HepG2 (cell line): ENCODE measurements around the gene DPEP2NB. TPM values are rescaled to one million over a fixed set of nuclear protein-coding genes. Genes with fewer than 3 reads are reported as not detected.

ENCODE experiments used
- ESRRA ChIP-seq: sonication (generic); formaldehyde crosslinking; IDR thresholded peaks from 2 replicates; pipeline ENCODE4 v1.5.1; 2020; ENCODE audit warnings: mild to moderate bottlenecking, low read depth, missing genetic modification reagents
- IKZF1 ChIP-seq: fragments of 450-650 bp; IDR thresholded peaks from 2 replicates; pipeline ENCODE4 v1.7.1; 2016
- KAT7 ChIP-seq: IDR thresholded peaks from 2 replicates; pipeline ENCODE4 v1.6.1; 2018; ENCODE audit warnings: borderline replicate concordance, missing compliant biosample characterization
- KMT2A ChIP-seq: sonication (generic); formaldehyde crosslinking; IDR thresholded peaks from 2 replicates; pipeline ENCODE4 v1.4.0; 2020; ENCODE audit warnings: missing genetic modification reagents
- MAFF ChIP-seq: IDR thresholded peaks from 2 replicates; pipeline ENCODE4 v1.6.1; 2011; ENCODE audit warnings: low read depth, low read length, improper control_type of control experiment
- MXD3 ChIP-seq: IDR thresholded peaks from 2 replicates; pipeline ENCODE4 v1.6.1; 2016; ENCODE audit warnings: mild to moderate bottlenecking, missing biosample characterization, missing genetic modification reagents
- PHF8 ChIP-seq: sonication (generic); formaldehyde crosslinking; IDR thresholded peaks from 2 replicates; pipeline ENCODE4 v1.5.0; 2020; ENCODE audit warnings: missing genetic modification reagents
- POLR2AphosphoS5 ChIP-seq: IDR thresholded peaks from 2 replicates; pipeline ENCODE4 v1.6.1; 2012; ENCODE audit warnings: low read depth, low read length
- PRMT3 ChIP-seq: sonication (generic); formaldehyde crosslinking; IDR thresholded peaks from 2 replicates; pipeline ENCODE4 v1.8.1; 2022; ENCODE audit warnings: low read depth, mild to moderate bottlenecking, moderate library complexity, missing genetic modification reagents, borderline replicate concordance
- SRSF9 ChIP-seq: fragments of 200-400 bp; formaldehyde crosslinking; IDR thresholded peaks from 2 replicates; pipeline ENCODE4 v1.6.1; 2018; ENCODE audit warnings: borderline replicate concordance, mild to moderate bottlenecking, low read depth, low read length; ENCODE audit not compliant: insufficient read depth, poor library complexity, severe bottlenecking
- TCF7 ChIP-seq: sonication (generic); IDR thresholded peaks from 2 replicates; pipeline ENCODE4 v1.6.1; 2016; ENCODE audit warnings: antibody characterized with exemption, low read depth
- ZBTB3 ChIP-seq: sonication (generic); formaldehyde crosslinking; IDR thresholded peaks from 2 replicates; pipeline ENCODE4 v1.4.0; 2020; ENCODE audit warnings: low read depth, mild to moderate bottlenecking, moderate library complexity, missing genetic modification reagents, borderline replicate concordance
- ZNF264 ChIP-seq: sonication (generic); formaldehyde crosslinking; IDR thresholded peaks from 2 replicates; pipeline ENCODE4 v1.4.0; 2020; ENCODE audit warnings: missing genetic modification reagents
- ZNF281 ChIP-seq: sonication (generic); formaldehyde crosslinking; IDR thresholded peaks from 2 replicates; pipeline ENCODE4 v1.4.0; 2020; ENCODE audit warnings: missing genetic modification reagents, borderline replicate concordance
- ZNF550 ChIP-seq: sonication (generic); formaldehyde crosslinking; IDR thresholded peaks from 2 replicates; pipeline ENCODE4 v1.4.0; 2020; ENCODE audit warnings: mild to moderate bottlenecking, missing genetic modification reagents, borderline replicate concordance
- ZNF674 ChIP-seq: sonication (generic); formaldehyde crosslinking; IDR thresholded peaks from 2 replicates; pipeline ENCODE4 v1.5.0; 2020; ENCODE audit warnings: low read depth, mild to moderate bottlenecking, missing genetic modification reagents
- ZNF749 ChIP-seq: sonication (generic); formaldehyde crosslinking; IDR thresholded peaks from 2 replicates; pipeline ENCODE4 v1.8.0; 2022; ENCODE audit warnings: mild to moderate bottlenecking, missing genetic modification reagents, moderate library complexity, borderline replicate concordance
- ZNF839 ChIP-seq: sonication (generic); formaldehyde crosslinking; IDR thresholded peaks from 2 replicates; pipeline ENCODE4 v1.4.0; 2020; ENCODE audit warnings: missing genetic modification reagents, mild to moderate bottlenecking, borderline replicate concordance
- polyA plus RNA-seq, 8 experiments: library from polyadenylated mRNA; depleted of rRNA in 3 of 8; stranded (reverse) in 7 of 8; unstranded in 1 of 8; fragments of >200 nt; fragmentation: Illumina TruSeq in 4 of 8; extraction: Trizol in 4 of 8; gene quantifications; 2 replicates each; pipeline versions ENCODE4 v1.2.1 to v1.2.3, GENCODE V29; 2011 to 2016; ENCODE audit warnings: low read depth in 4 of 8, missing spikeins in 1 of 8, mixed read lengths in 1 of 8; ENCODE audit not compliant: insufficient read depth in 1 of 8
- total RNA-seq, 5 experiments: library from RNA; depleted of rRNA; stranded (reverse); fragments of >200 nt; fragmentation: Illumina TruSeq; extraction: Trizol; gene quantifications; 2 replicates each; pipeline ENCODE4 v1.2.3, GENCODE V29; 2016; ENCODE audit warnings: low read depth in 1 of 5
- TF ChIP-seq, protein P1 (sequence below): sonication (generic); formaldehyde crosslinking; IDR thresholded peaks from 2 replicates; pipeline ENCODE4 v1.5.0; 2020; ENCODE audit warnings: mild to moderate bottlenecking, missing genetic modification reagents
- TF ChIP-seq, protein P2 (sequence below): sonication (generic); formaldehyde crosslinking; conservative IDR thresholded peaks from 2 replicates; pipeline ENCODE4 v1.8.0; 2022; ENCODE audit warnings: low read depth, missing genetic modification reagents

The DPEP2NB gene
- total and polyA plus RNA-seq, 2 of the 13 experiments (the other 11 are each of a cell fraction or from before 2014, with no cell fraction given): not detected

- TF ChIP-seq, protein P1, sequence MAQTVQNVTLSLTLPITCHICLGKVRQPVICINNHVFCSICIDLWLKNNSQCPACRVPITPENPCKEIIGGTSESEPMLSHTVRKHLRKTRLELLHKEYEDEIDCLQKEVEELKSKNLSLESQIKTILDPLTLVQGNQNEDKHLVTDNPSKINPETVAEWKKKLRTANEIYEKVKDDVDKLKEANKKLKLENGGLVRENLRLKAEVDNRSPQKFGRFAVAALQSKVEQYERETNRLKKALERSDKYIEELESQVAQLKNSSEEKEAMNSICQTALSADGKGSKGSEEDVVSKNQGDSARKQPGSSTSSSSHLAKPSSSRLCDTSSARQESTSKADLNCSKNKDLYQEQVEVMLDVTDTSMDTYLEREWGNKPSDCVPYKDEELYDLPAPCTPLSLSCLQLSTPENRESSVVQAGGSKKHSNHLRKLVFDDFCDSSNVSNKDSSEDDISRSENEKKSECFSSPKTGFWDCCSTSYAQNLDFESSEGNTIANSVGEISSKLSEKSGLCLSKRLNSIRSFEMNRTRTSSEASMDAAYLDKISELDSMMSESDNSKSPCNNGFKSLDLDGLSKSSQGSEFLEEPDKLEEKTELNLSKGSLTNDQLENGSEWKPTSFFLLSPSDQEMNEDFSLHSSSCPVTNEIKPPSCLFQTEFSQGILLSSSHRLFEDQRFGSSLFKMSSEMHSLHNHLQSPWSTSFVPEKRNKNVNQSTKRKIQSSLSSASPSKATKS (CRISPR knock-in tag): no peak
- peak; percentile 56; the same call in 1 of the 2 replicates for TF ChIP-seq ZNF281 (CRISPR knock-in tag)
- peak; percentile 98 for TF ChIP-seq ZNF550
- no peak; the same call in none of the 2 replicates for TF ChIP-seq ESRRA (CRISPR knock-in tag)
- peak; percentile 97 for TF ChIP-seq MXD3 (CRISPR knock-in tag)
- peak; percentile 98 for TF ChIP-seq PHF8
- TF ChIP-seq ZBTB3 (CRISPR knock-in tag): peak; percentile 90
- TF ChIP-seq POLR2AphosphoS5: peak; percentile 92
- TF ChIP-seq ZNF264 (CRISPR knock-in tag): peak; percentile 29; the same call in 1 of the 2 replicates
- peak; percentile 85; the same call in 1 of the 2 replicates for TF ChIP-seq PRMT3 (CRISPR knock-in tag)
- TF ChIP-seq ZNF674 (CRISPR knock-in tag): no peak; the same call in 1 of the 2 replicates
- TF ChIP-seq, protein P2, sequence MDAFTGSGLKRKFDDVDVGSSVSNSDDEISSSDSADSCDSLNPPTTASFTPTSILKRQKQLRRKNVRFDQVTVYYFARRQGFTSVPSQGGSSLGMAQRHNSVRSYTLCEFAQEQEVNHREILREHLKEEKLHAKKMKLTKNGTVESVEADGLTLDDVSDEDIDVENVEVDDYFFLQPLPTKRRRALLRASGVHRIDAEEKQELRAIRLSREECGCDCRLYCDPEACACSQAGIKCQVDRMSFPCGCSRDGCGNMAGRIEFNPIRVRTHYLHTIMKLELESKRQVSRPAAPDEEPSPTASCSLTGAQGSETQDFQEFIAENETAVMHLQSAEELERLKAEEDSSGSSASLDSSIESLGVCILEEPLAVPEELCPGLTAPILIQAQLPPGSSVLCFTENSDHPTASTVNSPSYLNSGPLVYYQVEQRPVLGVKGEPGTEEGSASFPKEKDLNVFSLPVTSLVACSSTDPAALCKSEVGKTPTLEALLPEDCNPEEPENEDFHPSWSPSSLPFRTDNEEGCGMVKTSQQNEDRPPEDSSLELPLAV (CRISPR knock-in tag): no peak
- no peak for TF ChIP-seq SRSF9
- TF ChIP-seq IKZF1: no peak
- TF ChIP-seq ZNF839 (CRISPR knock-in tag): peak; percentile 90; the same call in 1 of the 2 replicates
- no peak for TF ChIP-seq TCF7
- peak; percentile 99 for TF ChIP-seq KMT2A (CRISPR knock-in tag)
- peak; percentile 99 for TF ChIP-seq KAT7 (CRISPR knock-in tag)
- TF ChIP-seq MAFF: no peak
- TF ChIP-seq ZNF749 (CRISPR knock-in tag): peak; percentile 86
These were observed 7.2 kb upstream of the DPEP2NB start, which contains the start of the genes DDX28 and DUS2 (continued) for GRCh38 chr16:68022728-68023537.
